Measurements from ENCODE around the gene AQP12B. TPM values are rescaled to one million over a fixed set of nuclear protein-coding genes. Genes with fewer than 3 reads are reported as not detected.

Gene AQP12B
- polyA plus RNA-seq, 1 donor (not counting 4 experiments of a cell fraction or from before 2014, with no cell fraction given): not detected

DNA sequence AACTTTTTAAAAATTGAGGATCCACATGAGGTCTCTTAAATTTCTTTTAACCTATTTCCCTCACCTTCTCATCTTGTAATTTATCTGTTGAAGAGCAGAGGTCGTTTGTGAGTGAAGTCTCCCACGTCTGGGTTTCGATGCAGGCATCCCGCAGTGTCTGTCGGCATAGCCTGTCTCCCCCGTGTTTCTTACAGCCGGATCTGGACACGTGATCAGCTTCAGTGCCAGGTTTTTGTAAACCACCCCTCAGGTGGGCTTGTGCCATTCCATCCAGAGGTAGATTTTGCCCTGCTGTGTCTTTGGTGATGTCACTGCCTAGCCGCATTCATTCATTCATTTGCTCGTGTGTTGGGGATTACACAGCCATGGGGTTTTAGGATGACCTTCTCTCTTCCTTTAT is 25.1 kb upstream of the AQP12B start:
- TF ChIP-seq CTCF (optimal IDR thresholded peaks at IDR 0.05 in 1 of 3, IDR thresholded peaks at IDR 0.05 in 1 of 3, conservative IDR thresholded peaks at IDR 0.05 in 1 of 3; ENCODE audit: extremely low read depth in 1 of 3, insufficient read depth in 2 of 3, low read length in 3 of 3): no peak
- TF ChIP-seq EZH2 (IDR thresholded peaks at IDR 0.05; ENCODE audit: low read length): peak; percentile 6
- Histone ChIP-seq H3K4me1 (ENCODE audit: control insufficient read depth, extremely low read depth, insufficient read depth, low read length) (no peaks in the 10 kb centered on the region), H3K9me1 (ENCODE audit: control insufficient read depth, extremely low read depth, insufficient read depth, low read length) (no peaks in the 10 kb centered on the region), H3K9me3 (ENCODE audit: control insufficient read depth, low read depth, low read length) (no peaks in the 10 kb centered on the region), H3K27ac (ENCODE audit: control insufficient read depth, insufficient read depth, low read length) (no peak overlapping the region), H3K4me2 (ENCODE audit: control insufficient read depth, extremely low read depth, insufficient read depth, low read depth, low read length) (no peak overlapping the region), H4K20me1 (ENCODE audit: control insufficient read depth, extremely low read depth, insufficient read depth, low read length) (no peaks in the 10 kb centered on the region), H3K27me3 (ENCODE audit: control insufficient read depth, extremely low read depth, insufficient read depth, low read length) (peaks cover 33% of the 10 kb centered on the region), H2AFZ (ENCODE audit: control insufficient read depth, low read length) (no peak overlapping the region), H3K36me3 (ENCODE audit: control insufficient read depth in 2 of 2, extremely low read depth in 1 of 2, insufficient read depth in 2 of 2, low read length in 2 of 2) (no peaks in the 10 kb centered on the region), H3K9ac (ENCODE audit: control insufficient read depth, extremely low read depth, insufficient read depth, low read length) (no peak overlapping the region), H3K79me2 (ENCODE audit: control insufficient read depth, insufficient read depth, low read length) (no peaks in the 10 kb centered on the region), H3K4me3 (ENCODE audit: control insufficient read depth in 2 of 3, extremely low read depth in 1 of 3, insufficient read depth in 2 of 3, low read depth in 1 of 3, low read length in 3 of 3) (no peak overlapping the region)
- FAIRE-seq (no peak), DNase-seq (ENCODE audit: low read depth, low spot score) (no peak)
- dilution Hi-C loops (cut with MboI; ENCODE audit: extremely low pct_ligation_motif_present, low sequenced_read_pairs): no loop called here

- Histone ChIP-seq H3K79me2 (ENCODE audit: control insufficient read depth, insufficient read depth, low read length) (no peaks in the 10 kb centered on the region), H3K27me3 (ENCODE audit: control insufficient read depth, extremely low read depth, insufficient read depth, low read length) (peaks cover 36% of the 10 kb centered on the region), H3K4me1 (ENCODE audit: control insufficient read depth, extremely low read depth, insufficient read depth, low read length) (no peaks in the 10 kb centered on the region), H3K27ac (ENCODE audit: control insufficient read depth, insufficient read depth, low read length) (no peak overlapping the region), H3K9me3 (ENCODE audit: control insufficient read depth, low read depth, low read length) (no peaks in the 10 kb centered on the region), H3K36me3 (ENCODE audit: control insufficient read depth in 2 of 2, extremely low read depth in 1 of 2, insufficient read depth in 2 of 2, low read length in 2 of 2) (no peaks in the 10 kb centered on the region), H4K20me1 (ENCODE audit: control insufficient read depth, extremely low read depth, insufficient read depth, low read length) (no peaks in the 10 kb centered on the region), H3K9ac (ENCODE audit: control insufficient read depth, extremely low read depth, insufficient read depth, low read length) (no peak overlapping the region), H3K4me2 (ENCODE audit: control insufficient read depth, extremely low read depth, insufficient read depth, low read depth, low read length) (no peak overlapping the region), H3K4me3 (ENCODE audit: control insufficient read depth in 2 of 3, extremely low read depth in 1 of 3, insufficient read depth in 2 of 3, low read depth in 1 of 3, low read length in 3 of 3) (no peak overlapping the region), H2AFZ (ENCODE audit: control insufficient read depth, low read length) (no peak overlapping the region), H3K9me1 (ENCODE audit: control insufficient read depth, extremely low read depth, insufficient read depth, low read length) (no peaks in the 10 kb centered on the region)
- no peak for FAIRE-seq
- TF ChIP-seq EZH2 (IDR thresholded peaks at IDR 0.05; ENCODE audit: low read length) (peak; percentile 73), CTCF (optimal IDR thresholded peaks at IDR 0.05 in 1 of 3, IDR thresholded peaks at IDR 0.05 in 1 of 3, conservative IDR thresholded peaks at IDR 0.05 in 1 of 3; ENCODE audit: extremely low read depth in 1 of 3, insufficient read depth in 2 of 3, low read length in 3 of 3) (no peak)
- dilution Hi-C loops (cut with MboI; ENCODE audit: extremely low pct_ligation_motif_present, low sequenced_read_pairs): no loop called here
- no peak for DNase-seq (ENCODE audit: low read depth, low spot score)
These were observed 24.5 kb upstream of the AQP12B start for GRCh38 chr2:240707043-240707756.
